GM23338 (cell line): ENCODE measurements around the gene CAMTA1. TPM values are rescaled to one million over a fixed set of nuclear protein-coding genes. Genes with fewer than 3 reads are reported as not detected.
"Not testable (repeated sequence)": the region's sequence is repeated elsewhere in the genome, so short reads cannot be mapped to it uniquely, and the experiment has no call there.

ENCODE experiments used
- ATAC-seq: fragments of 200-7000 bp; cut with Tn5 transposase; 3 replicates; pipeline ENCODE4 v1.9.1; 2020
- DNase-seq: peaks from one replicate; pipeline ENCODE4 v3.0.0-alpha.2; 2015; ENCODE audit warnings: low spot score
- H2AFZ ChIP-seq: fragments of 200-600 bp; sonication (generic); 2 replicates; pipeline ENCODE4 v1.8.0; 2016; ENCODE audit warnings: antibody characterized with exemption, mild to moderate bottlenecking, moderate library complexity
- H3F3A ChIP-seq: fragments of 200-600 bp; sonication (generic); replicated peaks from 2 replicates; pipeline ENCODE4 v1.8.0; 2017; ENCODE audit warnings: antibody characterized with exemption, mixed run types, low read depth
- H3K27ac ChIP-seq: fragments of 200-600 bp; sonication (generic); 2 replicates; pipeline ENCODE4 v1.6.1; 2016; ENCODE audit warnings: low read depth
- H3K27me3 ChIP-seq: fragments of 200-600 bp; sonication (generic); 2 replicates; pipeline ENCODE4 v1.8.0; 2016; ENCODE audit warnings: mild to moderate bottlenecking, mixed run types, moderate library complexity; ENCODE audit not compliant: insufficient read depth
- H3K36me3 ChIP-seq: fragments of 200-600 bp; sonication (generic); 2 replicates; pipeline ENCODE4 v1.8.0; 2016; ENCODE audit warnings: mild to moderate bottlenecking; ENCODE audit not compliant: insufficient read depth
- H3K4me1 ChIP-seq: fragments of 200-600 bp; sonication (generic); 2 replicates; pipeline ENCODE4 v1.8.0; 2016; ENCODE audit warnings: mild to moderate bottlenecking, moderate library complexity; ENCODE audit not compliant: insufficient read depth
- H3K4me2 ChIP-seq: fragments of 200-600 bp; sonication (generic); 2 replicates; pipeline ENCODE4 v1.7.1; 2017; ENCODE audit warnings: mixed run types
- H3K4me3 ChIP-seq: fragments of 200-600 bp; sonication (generic); 2 replicates; pipeline ENCODE4 v1.6.1; 2016; ENCODE audit warnings: mixed run types
- H3K79me2 ChIP-seq: fragments of 200-600 bp; sonication (generic); replicated peaks from 2 replicates; pipeline ENCODE4 v1.8.0; 2017; ENCODE audit warnings: mild to moderate bottlenecking; ENCODE audit not compliant: insufficient read depth
- H3K9me2 ChIP-seq: fragments of 200-600 bp; sonication (generic); 2 replicates; pipeline ENCODE4 v1.8.0; 2017; ENCODE audit not compliant: insufficient read depth
- H4K20me1 ChIP-seq: fragments of 200-600 bp; sonication (generic); replicated peaks from 2 replicates; pipeline ENCODE4 v1.8.0; 2017; ENCODE audit warnings: mild to moderate bottlenecking; ENCODE audit not compliant: insufficient read depth
- H3K27ac Mint-ChIP-seq: 2 replicates; pipeline ENCODE4 v1.8.0; 2020; ENCODE audit warnings: inconsistent platforms, mild to moderate bottlenecking, moderate library complexity, mixed read lengths
- H3K27me3 Mint-ChIP-seq: 3 replicates; pipeline ENCODE4 v1.8.0; 2022; ENCODE audit warnings: low read depth, mild to moderate bottlenecking, moderate library complexity, mixed read lengths, inconsistent platforms; ENCODE audit not compliant: insufficient read depth, poor library complexity
- H3K36me3 Mint-ChIP-seq: 3 replicates; pipeline ENCODE4 v1.8.0; 2021; ENCODE audit warnings: low read depth, mild to moderate bottlenecking, inconsistent platforms, moderate library complexity, mixed read lengths
- H3K4me1 Mint-ChIP-seq: 3 replicates; pipeline ENCODE4 v1.8.0; 2020; ENCODE audit warnings: mild to moderate bottlenecking, inconsistent platforms, mixed read lengths
- H3K4me3 Mint-ChIP-seq: 3 replicates; pipeline ENCODE4 v1.8.0; 2021; ENCODE audit warnings: moderate library complexity, mild to moderate bottlenecking, inconsistent platforms, mixed read lengths
- H3K9me3 Mint-ChIP-seq: 3 replicates; pipeline ENCODE4 v1.8.0; 2020; ENCODE audit warnings: moderate library complexity, mild to moderate bottlenecking, inconsistent platforms, mixed read lengths
- CREB1 ChIP-seq: fragments of 250-450 bp; sonication (Bioruptor Pico); IDR thresholded peaks from 2 replicates; pipeline ENCODE4 v1.5.0; 2020; ENCODE audit warnings: low read depth, mild to moderate bottlenecking, moderate library complexity
- CTCF ChIP-seq, 2 experiments: fragments of 200-600 bp in 1 of 2; sonication (generic) in 1 of 2; conservative IDR thresholded peaks; 2 replicates each; pipeline versions ENCODE4 v1.5.1 to v1.6.1; 2016 to 2017; ENCODE audit warnings: antibody characterized with exemption in 2 of 2, low read depth in 2 of 2, mild to moderate bottlenecking in 2 of 2, moderate library complexity in 1 of 2
- ETS1 ChIP-seq: IDR thresholded peaks from 2 replicates; pipeline ENCODE4 v1.6.1; 2016; ENCODE audit warnings: antibody characterized with exemption
- EZH2phosphoT487 ChIP-seq: fragments of 200-600 bp; sonication (generic); IDR thresholded peaks from one replicate; pipeline ENCODE4 v1.8.1; 2018; ENCODE audit warnings: antibody characterized with exemption; ENCODE audit not compliant: unreplicated experiment
- JUNB ChIP-seq: IDR thresholded peaks from one replicate; pipeline ENCODE4 v1.6.1; 2016; ENCODE audit warnings: antibody characterized with exemption; ENCODE audit not compliant: unreplicated experiment
- NANOG ChIP-seq: IDR thresholded peaks from 2 replicates; pipeline ENCODE4 v1.6.1; 2016; ENCODE audit warnings: antibody characterized with exemption, borderline replicate concordance
- POLR2AphosphoS5 ChIP-seq: IDR thresholded peaks from 2 replicates; pipeline ENCODE4 v1.6.1; 2016; ENCODE audit warnings: antibody characterized with exemption, low read depth
- REST ChIP-seq: IDR thresholded peaks from one replicate; pipeline ENCODE4 v1.6.1; 2018; ENCODE audit warnings: antibody characterized with exemption; ENCODE audit not compliant: unreplicated experiment
- ZNF114 ChIP-seq: fragments of 250-450 bp; sonication (Bioruptor Pico); IDR thresholded peaks from 2 replicates; pipeline ENCODE4 v1.5.0; 2020; ENCODE audit warnings: mild to moderate bottlenecking, moderate library complexity
- ZNF331 ChIP-seq: fragments of 250-450 bp; sonication (Bioruptor Pico); IDR thresholded peaks from 2 replicates; pipeline ENCODE4 v1.5.0; 2020; ENCODE audit warnings: low read depth, mild to moderate bottlenecking, moderate library complexity
- polyA plus RNA-seq: library from polyadenylated mRNA; unstranded; fragments of >200 nt; fragmentation: Nextera tagmentation; extraction: Ambion mirVana; gene quantifications from 2 replicates; pipeline ENCODE4 v1.2.1, GENCODE V29; 2016
- total RNA-seq: library from RNA; depleted of rRNA; stranded (reverse); fragments of >200 nt; shearing (Covaris generic); gene quantifications from 2 replicates; pipeline ENCODE4 v1.2.3, GENCODE V29; 2014

Gene CAMTA1
- total and polyA plus RNA-seq, 2 experiments from 2014 or later: 115 to 519 TPM

GRCh38 chr1:7410156-7410555 is 624.9 kb downstream of the CAMTA1 start (continued):
- TF ChIP-seq REST (no peak), ETS1 (no peak), CREB1 (CRISPR knock-in tag) (no peak), POLR2AphosphoS5 (no peak), ZNF331 (CRISPR knock-in tag) (no peak), ZNF114 (no peak), NANOG (no peak), JUNB (no peak), CTCF (conservative IDR thresholded peaks at IDR 0.05; ENCODE audit: low read depth in 2 of 2) (no peak), EZH2phosphoT487 (no peak)

- not testable (repeated sequence) for H3K4me1 ChIP-seq, H3K4me2 ChIP-seq, H2AFZ ChIP-seq, H3K27me3 ChIP-seq, H3K27ac ChIP-seq, H3K4me1 Mint-ChIP-seq, H4K20me1 ChIP-seq, H3K9me2 ChIP-seq, H3K4me3 ChIP-seq, H3K27me3 Mint-ChIP-seq, H3F3A ChIP-seq, DNase-seq, H3K4me3 Mint-ChIP-seq, ATAC-seq, H3K27ac Mint-ChIP-seq, H3K36me3 ChIP-seq, H3K79me2 ChIP-seq
- peaks cover 44% of the 10 kb centered on the region for H3K9me3 Mint-ChIP-seq
- H3K36me3 Mint-ChIP-seq: peaks cover 29% of the 10 kb centered on the region
Observed at GRCh38 chr1:7417618-7418017, 632.4 kb downstream of the CAMTA1 start.
